B cell (primary cell): Measurements from ENCODE around the gene KRT72. TPM values are rescaled to one million over a fixed set of nuclear protein-coding genes. Genes with fewer than 3 reads are reported as not detected.

ENCODE experiments used
- ATAC-seq: fragments of 200-7000 bp; cut with Tn5 transposase; one replicate; pipeline ENCODE4 v1.10.0; 2021; ENCODE audit warnings: low read depth, mild to moderate bottlenecking, moderate number of reproducible peaks, moderate library complexity
- CTCF ChIA-PET: fragments of 350-600 bp; sonication (Branson Sonifier 250); formaldehyde crosslinking; loops from one replicate; lab custom pipeline; 2021; ENCODE audit warnings: antibody characterized with exemption, inconsistent platforms; lab: Charles Lee
- POLR2A ChIA-PET: fragments of 350-600 bp; sonication (Branson Sonifier 250); formaldehyde crosslinking; loops from one replicate; lab custom pipeline; 2021; ENCODE audit warnings: antibody characterized with exemption; lab: Charles Lee
- DNase-seq: peaks from one replicate; pipeline ENCODE4 v3.0.0; 2013
- H2AFZ ChIP-seq: 2 replicates; pipeline ENCODE4 v1.6.1; 2012; ENCODE audit warnings: mild to moderate bottlenecking, low read depth, low read length; ENCODE audit not compliant: insufficient read depth, poor library complexity, severe bottlenecking
- H3K27ac ChIP-seq, 2 donors: 1 replicate in 1 of 2; 2 replicates in 1 of 2; pipeline ENCODE4 v1.5.1; 2012 to 2013; ENCODE audit warnings: low read length in 2 of 2, mild to moderate bottlenecking in 2 of 2, moderate library complexity in 1 of 2
- H3K27me3 ChIP-seq, 4 experiments: fragments of 200-600 bp in 1 of 4; sonication (generic) in 1 of 4; replicated peaks in 1 of 4; 1 replicate in 2 of 4; 2 replicates in 2 of 4; pipeline versions ENCODE4 v1.6.1 to v1.7.0; 2013 to 2016; ENCODE audit warnings: low read length in 3 of 4, mild to moderate bottlenecking in 2 of 4, mixed read lengths in 1 of 4, moderate library complexity in 1 of 4; ENCODE audit not compliant: insufficient read depth in 4 of 4, control insufficient read depth in 3 of 4; ENCODE audit errors: control extremely low read depth in 1 of 4
- H3K36me3 ChIP-seq, 2 experiments: replicated peaks in 1 of 2; 1 replicate in 1 of 2; 2 replicates in 1 of 2; pipeline versions ENCODE4 v1.6.1 to v1.7.1; 2013; ENCODE audit warnings: low read length in 1 of 2; ENCODE audit not compliant: insufficient read depth in 2 of 2, control insufficient read depth in 1 of 2; ENCODE audit errors: control extremely low read depth in 1 of 2, extremely low read depth in 1 of 2
- H3K4me1 ChIP-seq, 2 donors: fragments of 200-600 bp in 1 of 2; sonication (generic) in 1 of 2; 1 replicate in 1 of 2; 2 replicates in 1 of 2; pipeline versions ENCODE4 v1.5.1 to v1.6.1; 2013 to 2017; ENCODE audit warnings: low read length in 2 of 2; ENCODE audit not compliant: control insufficient read depth in 2 of 2, insufficient read depth in 2 of 2
- H3K4me2 ChIP-seq: replicated peaks from 2 replicates; pipeline ENCODE3; 2012; ENCODE audit warnings: mild to moderate bottlenecking, low read depth, low read length; ENCODE audit not compliant: poor library complexity, severe bottlenecking
- H3K4me3 ChIP-seq, 5 experiments: fragments of 200-600 bp in 1 of 5; sonication (generic) in 1 of 5; 1 replicate in 3 of 5; 2 replicates in 2 of 5; pipeline versions ENCODE4 v1.5.1 to v1.7.0; 2011 to 2016; ENCODE audit warnings: low read length in 4 of 5, mild to moderate bottlenecking in 4 of 5, low read depth in 2 of 5, control low read depth in 1 of 5, moderate library complexity in 1 of 5; ENCODE audit not compliant: insufficient read depth in 1 of 5; ENCODE audit errors: control extremely low read depth in 1 of 5, extremely low read depth in 1 of 5
- H3K79me2 ChIP-seq: fragments of 200-600 bp; sonication (generic); one replicate; pipeline ENCODE4 v1.6.0; 2016; ENCODE audit warnings: low read length; ENCODE audit not compliant: control insufficient read depth, insufficient read depth
- H3K9ac ChIP-seq: fragments of 200-600 bp; sonication (generic); 2 replicates; pipeline ENCODE4 v1.6.1; 2017; ENCODE audit warnings: mild to moderate bottlenecking, low read length, moderate library complexity
- H3K9me3 ChIP-seq, 3 donors: one replicate each; pipeline versions ENCODE4 v1.6.1 to v1.7.1; 2013; ENCODE audit warnings: low read length in 2 of 3; ENCODE audit not compliant: control insufficient read depth in 2 of 3, insufficient read depth in 1 of 3; ENCODE audit errors: control extremely low read depth in 1 of 3
- H4K20me1 ChIP-seq: 2 replicates; pipeline ENCODE4 v1.6.0; 2012; ENCODE audit warnings: mild to moderate bottlenecking, low read length; ENCODE audit not compliant: insufficient read depth, control insufficient read depth, poor library complexity, severe bottlenecking
- H3K27ac Mint-ChIP-seq: one replicate; pipeline ENCODE4 v1.8.0; 2021; ENCODE audit warnings: mixed read lengths
- H3K27me3 Mint-ChIP-seq: one replicate; pipeline ENCODE4 v1.8.0; 2021; ENCODE audit warnings: mixed read lengths
- H3K4me1 Mint-ChIP-seq: one replicate; pipeline ENCODE4 v1.8.0; 2021; ENCODE audit warnings: mixed read lengths
- H3K4me3 Mint-ChIP-seq: one replicate; pipeline ENCODE4 v1.8.0; 2021; ENCODE audit warnings: mixed read lengths
- H3K9me3 Mint-ChIP-seq: one replicate; pipeline ENCODE4 v1.8.0; 2022; ENCODE audit warnings: mixed read lengths; ENCODE audit not compliant: insufficient read depth
- EZH2 ChIP-seq: IDR thresholded peaks from 2 replicates; pipeline ENCODE4 v1.6.1; 2012; ENCODE audit warnings: borderline replicate concordance, low read depth, mild to moderate bottlenecking, moderate library complexity, low read length; ENCODE audit not compliant: insufficient read depth, poor library complexity, severe bottlenecking
- WGBS: methylation state at CpG from one replicate; pipeline ENCODE4 v1.1.5; 2013; ENCODE audit warnings: missing lambda C conversion rate; ENCODE audit not compliant: insufficient coverage; 5-methylcytosine and 5-hydroxymethylcytosine counted together
- intact Hi-C: fragments of 100-400 bp; cut with micrococcal nuclease; formaldehyde crosslinking; loops from one replicate; pipeline ENCODE4 v1.10.0; 2022
- polyA plus RNA-seq: library from polyadenylated mRNA; depleted of rRNA; stranded (reverse); fragments of >200 nt; gene quantifications from 2 replicates; pipeline ENCODE4 v1.2.3, GENCODE V29; 2012
- total RNA-seq, 2 donors: library from RNA; stranded (reverse); fragments of 120-200 nt in 1 of 2; gene quantifications; 1 replicate in 1 of 2; 2 replicates in 1 of 2; pipeline versions ENCODE4 v1.2.3 to v1.2.4, GENCODE V29; 2013 to 2022
- TF ChIP-seq, protein P1 (sequence below): fragments of 200-600 bp; IDR thresholded peaks from one replicate; pipeline ENCODE4 v1.8.0; 2022; ENCODE audit warnings: antibody characterized with exemption, mild to moderate bottlenecking

The KRT72 gene
- total and polyA plus RNA-seq, 2 donors (not counting 1 experiment from before 2014, with no cell fraction given): 0.04 TPM; not detected in 1

DNA sequence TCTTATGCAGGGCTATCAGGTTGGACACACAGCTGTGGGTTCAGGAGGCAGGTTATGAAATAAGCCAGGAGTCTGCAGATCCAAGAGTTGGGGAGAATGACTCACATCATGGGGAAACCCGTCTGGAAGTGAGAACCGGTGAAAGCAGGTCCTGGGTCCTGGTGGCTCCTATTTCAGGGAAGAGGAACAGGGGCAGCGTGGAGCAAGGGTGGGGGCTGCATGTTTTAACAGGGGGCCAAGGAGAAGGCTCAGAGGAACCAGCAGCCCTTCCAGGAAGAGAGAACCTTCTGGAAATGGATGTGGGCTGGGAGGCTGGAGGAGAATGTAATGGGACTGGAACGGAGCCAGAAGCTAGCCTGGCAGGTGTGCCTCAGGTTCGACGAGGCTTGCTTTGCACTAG, 19.8 kb downstream of the KRT72 start:
- WGBS: 84% methylated on average over 3 of the region's 6 CpGs
- H3K27ac Mint-ChIP-seq: no peak overlapping the region

DNA sequence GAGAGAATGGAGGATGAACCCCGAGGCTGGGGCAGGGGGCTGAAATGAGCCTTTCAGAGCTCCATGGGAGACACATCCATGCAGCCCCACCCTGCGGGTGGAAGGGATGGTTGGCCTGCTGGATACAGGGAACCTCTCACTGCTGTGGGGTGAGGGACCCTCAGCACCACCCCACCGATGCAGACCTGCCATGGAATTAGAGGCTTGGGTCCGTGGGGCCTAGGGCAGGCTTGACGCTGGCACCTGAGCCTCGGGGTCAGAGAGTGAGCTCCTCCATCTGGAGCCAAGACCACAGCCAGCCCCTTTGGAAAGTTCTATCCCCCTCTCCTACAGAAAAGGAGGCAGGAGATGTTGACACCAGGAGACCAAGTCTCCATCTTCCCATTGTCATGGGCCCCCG, 20.2 kb downstream of the KRT72 start:
- whole genome bisulfite sequencing: 84% methylated on average over 6 of the region's 7 CpGs

More for the DNA sequence above, 19.8 kb downstream of the KRT72 start:
- Histone ChIP-seq H3K9ac (no peak overlapping the region), H3K4me2 (no peak overlapping the region), H3K9me3 (no peaks in the 10 kb centered on the region), H3K36me3 (no peaks in the 10 kb centered on the region), H3K27ac (no peak overlapping the region), H3K79me2 (no peaks in the 10 kb centered on the region), H3K4me1 (no peaks in the 10 kb centered on the region), H2AFZ (no peak overlapping the region), H3K27me3 (no peaks in the 10 kb centered on the region), H4K20me1 (no peaks in the 10 kb centered on the region), H3K4me3 (no peak overlapping the region)
- intact Hi-C loops: loop anchor here (10.0 kb wide), 1 partner anchor 293 kb away; no protein-coding TSS in a partner anchor
- no peak for TF ChIP-seq EZH2
- TF ChIP-seq, protein P1, sequence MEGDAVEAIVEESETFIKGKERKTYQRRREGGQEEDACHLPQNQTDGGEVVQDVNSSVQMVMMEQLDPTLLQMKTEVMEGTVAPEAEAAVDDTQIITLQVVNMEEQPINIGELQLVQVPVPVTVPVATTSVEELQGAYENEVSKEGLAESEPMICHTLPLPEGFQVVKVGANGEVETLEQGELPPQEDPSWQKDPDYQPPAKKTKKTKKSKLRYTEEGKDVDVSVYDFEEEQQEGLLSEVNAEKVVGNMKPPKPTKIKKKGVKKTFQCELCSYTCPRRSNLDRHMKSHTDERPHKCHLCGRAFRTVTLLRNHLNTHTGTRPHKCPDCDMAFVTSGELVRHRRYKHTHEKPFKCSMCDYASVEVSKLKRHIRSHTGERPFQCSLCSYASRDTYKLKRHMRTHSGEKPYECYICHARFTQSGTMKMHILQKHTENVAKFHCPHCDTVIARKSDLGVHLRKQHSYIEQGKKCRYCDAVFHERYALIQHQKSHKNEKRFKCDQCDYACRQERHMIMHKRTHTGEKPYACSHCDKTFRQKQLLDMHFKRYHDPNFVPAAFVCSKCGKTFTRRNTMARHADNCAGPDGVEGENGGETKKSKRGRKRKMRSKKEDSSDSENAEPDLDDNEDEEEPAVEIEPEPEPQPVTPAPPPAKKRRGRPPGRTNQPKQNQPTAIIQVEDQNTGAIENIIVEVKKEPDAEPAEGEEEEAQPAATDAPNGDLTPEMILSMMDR: no peak
- H3K9me3 Mint-ChIP-seq: no peaks in the 10 kb centered on the region
- ChIA-PET POLR2A (no interaction called here), CTCF (interaction anchor here (1.1 kb wide), 1 partner anchor 299 kb away, joined by 3 read pairs; no protein-coding TSS in a partner anchor)
- DNase-seq: no peak
- no peaks in the 10 kb centered on the region for H3K4me1 Mint-ChIP-seq
- H3K27me3 Mint-ChIP-seq: peaks cover 12% of the 10 kb centered on the region
- no peak overlapping the region for H3K4me3 Mint-ChIP-seq
- ATAC-seq: no peak

More for the DNA sequence above, 20.2 kb downstream of the KRT72 start:
- no peaks in the 10 kb centered on the region for H4K20me1 ChIP-seq
- Mint-ChIP-seq H3K9me3 (no peaks in the 10 kb centered on the region), H3K4me1 (no peaks in the 10 kb centered on the region), H3K27me3 (peaks cover 12% of the 10 kb centered on the region), H3K27ac (no peak overlapping the region), H3K4me3 (no peak overlapping the region)
- H3K4me1 ChIP-seq: no peaks in the 10 kb centered on the region
- H3K4me3 ChIP-seq: no peak overlapping the region
- H2AFZ ChIP-seq: no peak overlapping the region
- intact Hi-C loops: loop anchor here (10.0 kb wide), 1 partner anchor 294 kb away; no protein-coding TSS in a partner anchor
- ATAC-seq (no peak), DNase-seq (no peak)
- no peaks in the 10 kb centered on the region for H3K36me3 ChIP-seq
- ChIA-PET POLR2A (no interaction called here), CTCF (no interaction called here)
- H3K9me3 ChIP-seq: no peaks in the 10 kb centered on the region
- no peak overlapping the region for H3K9ac ChIP-seq
- no peak overlapping the region for H3K27ac ChIP-seq
- TF ChIP-seq, protein P1: no peak
- TF ChIP-seq EZH2: no peak
- no peak overlapping the region for H3K4me2 ChIP-seq
- H3K79me2 ChIP-seq: no peaks in the 10 kb centered on the region
- no peaks in the 10 kb centered on the region for H3K27me3 ChIP-seq
